Measurements from ENCODE around the gene MINDY4B. TPM values are rescaled to one million over a fixed set of nuclear protein-coding genes. Genes with fewer than 3 reads are reported as not detected.

MINDY4B gene
- total and polyA plus RNA-seq, 4 donors, result 0.20 to 0.27 TPM; not detected in 2

- DNase-seq (ENCODE audit: low read depth in 4 of 6, low spot score in 6 of 6), result no peak
- no peaks in the 10 kb centered on the region for H3K36me3 ChIP-seq (ENCODE audit: control insufficient read depth, insufficient read depth, low read length)
- WGBS (ENCODE audit: insufficient coverage), result no CpG with 5 or more reads among the region's 2 CpGs
- H3K4me3 ChIP-seq (ENCODE audit: low read depth, low read length), result no peak overlapping the region
- H3K9me3 ChIP-seq (ENCODE audit: control insufficient read depth, insufficient read depth, low read length), result no peaks in the 10 kb centered on the region
- no peaks in the 10 kb centered on the region for H3K4me1 ChIP-seq (ENCODE audit: control insufficient read depth, insufficient read depth, low read length)
- no peak overlapping the region for H3K27ac ChIP-seq (ENCODE audit: low read depth, low read length)
- H3K27me3 ChIP-seq (ENCODE audit: control insufficient read depth, insufficient read depth, low read length), result no peaks in the 10 kb centered on the region
Observed at GRCh38 chr3:150878996-150879575, 26.2 kb downstream of the MINDY4B start.

GRCh38 chr3:150878290-150878689 lies 26.9 kb downstream of the MINDY4B start:
- Histone ChIP-seq H3K9me3 (ENCODE audit: control insufficient read depth, insufficient read depth, low read length) (no peaks in the 10 kb centered on the region), H3K27me3 (ENCODE audit: control insufficient read depth, insufficient read depth, low read length) (no peaks in the 10 kb centered on the region), H3K36me3 (ENCODE audit: control insufficient read depth, insufficient read depth, low read length) (no peaks in the 10 kb centered on the region), H3K27ac (ENCODE audit: low read depth, low read length) (no peak overlapping the region), H3K4me1 (ENCODE audit: control insufficient read depth, insufficient read depth, low read length) (no peaks in the 10 kb centered on the region), H3K4me3 (ENCODE audit: low read depth, low read length) (no peak overlapping the region)
- no peak for DNase-seq (ENCODE audit: low read depth in 4 of 6, low spot score in 6 of 6)
- no CpG with 5 or more reads among the region's 1 CpG for whole genome bisulfite sequencing (ENCODE audit: insufficient coverage)

GRCh38 chr3:150877303-150877702 lies 27.9 kb downstream of the MINDY4B start:
- H3K36me3 ChIP-seq (ENCODE audit: control insufficient read depth, insufficient read depth, low read length), result no peaks in the 10 kb centered on the region
- 60% methylated on average over 1 of the region's 3 CpGs for WGBS (ENCODE audit: insufficient coverage)
- H3K9me3 ChIP-seq (ENCODE audit: control insufficient read depth, insufficient read depth, low read length), result no peaks in the 10 kb centered on the region
- H3K27ac ChIP-seq (ENCODE audit: low read depth, low read length), result no peak overlapping the region
- H3K4me3 ChIP-seq (ENCODE audit: low read depth, low read length), result no peak overlapping the region
- no peaks in the 10 kb centered on the region for H3K27me3 ChIP-seq (ENCODE audit: control insufficient read depth, insufficient read depth, low read length)
- no peak for DNase-seq (ENCODE audit: low read depth in 4 of 6, low spot score in 6 of 6)
- H3K4me1 ChIP-seq (ENCODE audit: control insufficient read depth, insufficient read depth, low read length), result no peaks in the 10 kb centered on the region

- Histone ChIP-seq H3K4me1 (ENCODE audit: control insufficient read depth, insufficient read depth, low read length) (no peaks in the 10 kb centered on the region), H3K4me3 (ENCODE audit: low read depth, low read length) (no peak overlapping the region), H3K9me3 (ENCODE audit: control insufficient read depth, insufficient read depth, low read length) (no peaks in the 10 kb centered on the region), H3K27ac (ENCODE audit: low read depth, low read length) (no peak overlapping the region), H3K27me3 (ENCODE audit: control insufficient read depth, insufficient read depth, low read length) (no peaks in the 10 kb centered on the region), H3K36me3 (ENCODE audit: control insufficient read depth, insufficient read depth, low read length) (no peaks in the 10 kb centered on the region)
- DNase-seq (ENCODE audit: low read depth in 4 of 6, low spot score in 6 of 6), result peak in 1 of 6 donors; percentile 61
- 86% methylated on average over 2 of the region's 6 CpGs for WGBS (ENCODE audit: insufficient coverage)
Observed at GRCh38 chr3:150876611-150877265, 28.5 kb downstream of the MINDY4B start.

DNA sequence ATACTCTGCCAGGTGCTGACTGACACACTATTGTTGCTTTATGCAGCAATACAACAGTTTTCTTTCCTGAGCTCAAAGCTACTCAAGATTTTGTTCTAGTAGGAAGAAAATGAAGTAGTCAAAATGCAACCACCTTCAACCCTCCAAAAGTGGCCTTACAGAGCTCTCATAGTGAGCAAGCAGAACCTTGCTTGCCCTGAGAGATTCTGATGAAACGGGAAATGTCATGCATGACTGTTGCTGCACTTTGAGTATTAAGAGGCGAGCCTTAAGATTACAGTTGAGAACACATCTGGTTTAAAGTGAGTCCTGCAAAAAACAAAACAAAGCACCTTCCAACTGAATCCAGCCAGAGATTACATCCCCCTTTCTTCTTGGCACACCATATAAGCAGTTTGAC lies 29.7 kb downstream of the MINDY4B start:
- Histone ChIP-seq H3K36me3 (ENCODE audit: control insufficient read depth, insufficient read depth, low read length) (no peaks in the 10 kb centered on the region), H3K9me3 (ENCODE audit: control insufficient read depth, insufficient read depth, low read length) (no peaks in the 10 kb centered on the region), H3K4me3 (ENCODE audit: low read depth, low read length) (no peak overlapping the region), H3K27ac (ENCODE audit: low read depth, low read length) (no peak overlapping the region), H3K27me3 (ENCODE audit: control insufficient read depth, insufficient read depth, low read length) (no peaks in the 10 kb centered on the region), H3K4me1 (ENCODE audit: control insufficient read depth, insufficient read depth, low read length) (no peaks in the 10 kb centered on the region)
- no CpG with 5 or more reads among the region's 2 CpGs for WGBS (ENCODE audit: insufficient coverage)
- peak in 1 of 6 donors; percentile 41 for DNase-seq (ENCODE audit: low read depth in 4 of 6, low spot score in 6 of 6)

DNA sequence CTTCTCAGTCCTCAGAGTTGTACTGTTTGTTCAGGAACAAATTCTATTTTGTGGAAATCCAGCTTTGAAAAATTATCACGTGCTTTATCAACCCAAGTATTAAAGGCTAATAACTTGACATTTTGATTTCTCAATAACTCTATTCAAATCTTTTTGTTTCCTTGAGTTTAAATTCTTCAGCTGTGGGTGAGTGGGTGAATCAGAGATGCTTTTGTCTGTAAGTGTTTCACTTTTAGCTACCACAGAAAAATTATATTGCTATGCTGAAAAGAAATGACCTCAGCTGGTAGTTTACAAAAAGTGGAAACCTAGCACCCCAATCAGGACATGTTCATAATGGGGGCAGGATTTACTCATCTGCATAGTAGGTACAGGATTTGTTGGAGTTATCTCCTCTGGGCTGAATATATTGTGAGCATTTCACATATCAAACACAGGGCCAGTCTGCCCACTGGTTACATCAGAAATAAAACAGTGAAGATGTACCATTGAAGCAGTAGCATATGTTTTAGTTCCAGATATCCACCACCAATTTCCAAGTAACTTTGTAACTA lies 30.5 kb downstream of the MINDY4B start:
- no peaks in the 10 kb centered on the region for H3K9me3 ChIP-seq (ENCODE audit: control insufficient read depth, insufficient read depth, low read length)
- WGBS (ENCODE audit: insufficient coverage), result no CpG with 5 or more reads among the region's 1 CpG
- H3K4me3 ChIP-seq (ENCODE audit: low read depth, low read length), result no peak overlapping the region
- H3K27ac ChIP-seq (ENCODE audit: low read depth, low read length), result no peak overlapping the region
- no peaks in the 10 kb centered on the region for H3K4me1 ChIP-seq (ENCODE audit: control insufficient read depth, insufficient read depth, low read length)
- H3K36me3 ChIP-seq (ENCODE audit: control insufficient read depth, insufficient read depth, low read length), result no peaks in the 10 kb centered on the region
- H3K27me3 ChIP-seq (ENCODE audit: control insufficient read depth, insufficient read depth, low read length), result no peaks in the 10 kb centered on the region
- no peak for DNase-seq (ENCODE audit: low read depth in 4 of 6, low spot score in 6 of 6)

- Histone ChIP-seq H3K27ac (ENCODE audit: low read depth, low read length) (no peak overlapping the region), H3K4me1 (ENCODE audit: control insufficient read depth, insufficient read depth, low read length) (no peaks in the 10 kb centered on the region), H3K9me3 (ENCODE audit: control insufficient read depth, insufficient read depth, low read length) (no peaks in the 10 kb centered on the region), H3K27me3 (ENCODE audit: control insufficient read depth, insufficient read depth, low read length) (no peaks in the 10 kb centered on the region), H3K4me3 (ENCODE audit: low read depth, low read length) (no peak overlapping the region), H3K36me3 (ENCODE audit: control insufficient read depth, insufficient read depth, low read length) (no peaks in the 10 kb centered on the region)
- DNase-seq (ENCODE audit: low read depth in 4 of 6, low spot score in 6 of 6), result no peak
- WGBS (ENCODE audit: insufficient coverage), result 82% methylated on average over 2 of the region's 4 CpGs
Observed at GRCh38 chr3:150871192-150871591, 34.0 kb downstream of the MINDY4B start.

DNA sequence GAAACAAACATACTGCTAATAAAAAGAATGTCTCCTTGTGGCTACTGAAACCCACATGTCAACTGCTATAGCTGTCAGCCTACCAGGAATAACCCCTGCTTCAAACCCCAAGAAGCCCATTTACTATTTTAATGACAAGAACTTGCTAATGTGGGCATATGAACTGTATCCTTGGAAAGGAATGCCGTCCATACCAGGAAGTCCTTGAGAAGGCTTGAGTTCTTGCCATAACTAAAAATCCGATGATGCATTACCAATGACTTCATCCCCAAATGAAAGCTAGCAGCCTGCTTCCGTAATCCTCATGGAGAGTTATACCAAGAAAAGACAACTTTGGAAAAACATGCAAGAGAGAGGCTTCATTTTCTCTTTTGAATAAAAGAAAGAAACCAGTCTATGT lies 34.8 kb downstream of the MINDY4B start:
- Histone ChIP-seq H3K27me3 (ENCODE audit: control insufficient read depth, insufficient read depth, low read length) (no peaks in the 10 kb centered on the region), H3K27ac (ENCODE audit: low read depth, low read length) (no peak overlapping the region)

GRCh38 chr3:150868282-150868681 lies 37.0 kb downstream of the MINDY4B start:
- Histone ChIP-seq H3K27ac (ENCODE audit: low read depth, low read length) (no peak overlapping the region), H3K27me3 (ENCODE audit: control insufficient read depth, insufficient read depth, low read length) (no peaks in the 10 kb centered on the region), H3K36me3 (ENCODE audit: control insufficient read depth, insufficient read depth, low read length) (no peaks in the 10 kb centered on the region), H3K4me1 (ENCODE audit: control insufficient read depth, insufficient read depth, low read length) (no peaks in the 10 kb centered on the region), H3K4me3 (ENCODE audit: low read depth, low read length) (no peak overlapping the region), H3K9me3 (ENCODE audit: control insufficient read depth, insufficient read depth, low read length) (no peaks in the 10 kb centered on the region)
- DNase-seq (ENCODE audit: low read depth in 4 of 6, low spot score in 6 of 6), result no peak
- no CpG with 5 or more reads among the region's 3 CpGs for WGBS (ENCODE audit: insufficient coverage)

More for the DNA sequence above, 34.8 kb downstream of the MINDY4B start:
- Histone ChIP-seq H3K9me3 (ENCODE audit: control insufficient read depth, insufficient read depth, low read length) (no peaks in the 10 kb centered on the region), H3K4me1 (ENCODE audit: control insufficient read depth, insufficient read depth, low read length) (no peaks in the 10 kb centered on the region), H3K36me3 (ENCODE audit: control insufficient read depth, insufficient read depth, low read length) (no peaks in the 10 kb centered on the region), H3K4me3 (ENCODE audit: low read depth, low read length) (no peak overlapping the region)
- no CpG with 5 or more reads among the region's 3 CpGs for WGBS (ENCODE audit: insufficient coverage)
- DNase-seq (ENCODE audit: low read depth in 4 of 6, low spot score in 6 of 6), result no peak

DNA sequence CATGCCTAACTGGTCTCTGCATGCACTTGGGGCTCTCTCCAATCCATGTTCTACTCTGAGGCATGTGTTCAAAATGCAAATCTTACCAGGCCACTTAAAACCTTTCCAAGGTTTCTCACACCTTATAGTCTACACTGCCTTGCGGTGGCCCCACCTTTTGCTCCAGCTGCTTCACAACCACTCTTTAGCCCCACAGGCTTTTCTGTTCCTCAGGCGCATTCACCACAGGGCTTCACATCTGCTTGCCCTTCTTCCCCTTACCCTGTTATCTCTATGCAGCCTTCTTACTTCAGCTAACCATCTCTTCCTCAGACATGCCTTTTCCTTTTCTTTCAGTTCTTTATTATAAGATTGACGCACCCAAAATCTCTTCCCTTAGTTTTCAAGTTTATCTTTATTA lies 37.8 kb downstream of the MINDY4B start:
- H3K27ac ChIP-seq (ENCODE audit: low read depth, low read length), result no peak overlapping the region
- no peak overlapping the region for H3K4me3 ChIP-seq (ENCODE audit: low read depth, low read length)
- WGBS (ENCODE audit: insufficient coverage), result 96% methylated on average over 2 of the region's 3 CpGs
- no peaks in the 10 kb centered on the region for H3K27me3 ChIP-seq (ENCODE audit: control insufficient read depth, insufficient read depth, low read length)
- no peaks in the 10 kb centered on the region for H3K4me1 ChIP-seq (ENCODE audit: control insufficient read depth, insufficient read depth, low read length)
- no peaks in the 10 kb centered on the region for H3K36me3 ChIP-seq (ENCODE audit: control insufficient read depth, insufficient read depth, low read length)
- H3K9me3 ChIP-seq (ENCODE audit: control insufficient read depth, insufficient read depth, low read length), result no peaks in the 10 kb centered on the region
- DNase-seq (ENCODE audit: low read depth in 4 of 6, low spot score in 6 of 6), result no peak

All from spinal cord (tissue), 10 donors.